NCI-H345 treated with DMSO at 0.1 percent for 48 hours (cell line): ENCODE measurements around the gene CFAP299.
"Not testable (repeated sequence)": the region's sequence is repeated elsewhere in the genome, so short reads cannot be mapped to it uniquely, and the experiment has no call there.

Source experiments
- DNase-seq: peaks from one replicate; lab custom pipeline; 2025; ENCODE audit not compliant: unreplicated experiment; lab: John Stamatoyannopoulos, UW

Gene CFAP299

GRCh38 chr4:80586716-80587115 lies 251.2 kb downstream of the CFAP299 start:
- DNase-seq, result peak; percentile 12

- DNase-seq, result no peak
Measured at GRCh38 chr4:80587871-80588385, 252.4 kb downstream of the CFAP299 start.

GRCh38 chr4:80592950-80593349 lies 257.4 kb downstream of the CFAP299 start:
- DNase-seq, result no peak

- DNase-seq, result no peak
Measured at GRCh38 chr4:80594701-80595100, 259.2 kb downstream of the CFAP299 start.

- DNase-seq, result no peak
Measured at GRCh38 chr4:80608281-80608980, 272.9 kb downstream of the CFAP299 start.

- no peak for DNase-seq
Measured at GRCh38 chr4:80610199-80610598, 274.7 kb downstream of the CFAP299 start.

GRCh38 chr4:80610845-80611677 lies 275.5 kb downstream of the CFAP299 start:
- DNase-seq, result peak; percentile 24

GRCh38 chr4:80611678-80611979 lies 276.1 kb downstream of the CFAP299 start:
- no peak for DNase-seq

GRCh38 chr4:80613470-80613869 lies 277.9 kb downstream of the CFAP299 start:
- no peak for DNase-seq

- DNase-seq, result no peak
Measured at GRCh38 chr4:80614319-80614718, 278.8 kb downstream of the CFAP299 start.

GRCh38 chr4:80615099-80615498 lies 279.6 kb downstream of the CFAP299 start:
- DNase-seq, result no peak

GRCh38 chr4:80619070-80619674 lies 283.6 kb downstream of the CFAP299 start:
- DNase-seq, result no peak

GRCh38 chr4:80631861-80632260 lies 296.3 kb downstream of the CFAP299 start:
- DNase-seq, result no peak

- no peak for DNase-seq
Measured at GRCh38 chr4:80637190-80637589, 301.7 kb downstream of the CFAP299 start.

- DNase-seq, result no peak
Measured at GRCh38 chr4:80646061-80646460, 310.5 kb downstream of the CFAP299 start.

GRCh38 chr4:80655662-80656061 lies 320.1 kb downstream of the CFAP299 start:
- DNase-seq, result no peak

GRCh38 chr4:80670118-80670517 lies 334.6 kb downstream of the CFAP299 start:
- not testable (repeated sequence) for DNase-seq

- DNase-seq, result no peak
Measured at GRCh38 chr4:80678413-80678812, 342.9 kb downstream of the CFAP299 start.

GRCh38 chr4:80680934-80681333 lies 345.4 kb downstream of the CFAP299 start:
- DNase-seq, result no peak

GRCh38 chr4:80685214-80685613 lies 349.7 kb downstream of the CFAP299 start:
- no peak for DNase-seq

- DNase-seq, result not testable (repeated sequence)
Measured at GRCh38 chr4:80687736-80688135, 352.2 kb downstream of the CFAP299 start.

- no peak for DNase-seq
Measured at GRCh38 chr4:80694171-80694570, 358.6 kb downstream of the CFAP299 start.
